Thymus (tissue), 11 donors: ENCODE results near the gene RINT1. TPM values are rescaled to one million over a fixed set of nuclear protein-coding genes. Genes with fewer than 3 reads are reported as not detected.
"Not testable (repeated sequence)": the region's sequence is repeated elsewhere in the genome, so short reads cannot be mapped to it uniquely, and the experiment has no call there.

Experiments used
- DNase-seq, 9 donors: peaks; one replicate each; pipeline ENCODE4 v3.0.0-alpha.2; 2013; ENCODE audit warnings: low spot score in 9 of 9, low read depth in 6 of 9, missing footprints in 1 of 9
- H3K27ac ChIP-seq, 2 donors: one replicate each; pipeline ENCODE4 v1.5.1; 2013; ENCODE audit warnings: control low read depth in 1 of 2, low read depth in 1 of 2, low read length in 1 of 2, mild to moderate bottlenecking in 1 of 2, moderate library complexity in 1 of 2
- H3K27me3 ChIP-seq, 2 donors: one replicate each; pipeline ENCODE4 v1.5.1; 2013; ENCODE audit warnings: low read length in 1 of 2; ENCODE audit not compliant: control insufficient read depth in 2 of 2, insufficient read depth in 1 of 2
- H3K36me3 ChIP-seq, 2 donors: one replicate each; pipeline ENCODE4 v1.5.1; 2013; ENCODE audit warnings: low read length in 1 of 2, mild to moderate bottlenecking in 1 of 2, moderate library complexity in 1 of 2; ENCODE audit not compliant: control insufficient read depth in 2 of 2, insufficient read depth in 2 of 2
- H3K4me1 ChIP-seq, 2 donors: one replicate each; pipeline ENCODE4 v1.5.1; 2013; ENCODE audit warnings: low read length in 2 of 2; ENCODE audit not compliant: control insufficient read depth in 2 of 2, insufficient read depth in 2 of 2
- H3K4me3 ChIP-seq, 2 donors: one replicate each; pipeline ENCODE4 v1.5.1; 2013; ENCODE audit warnings: low read length in 2 of 2, control low read depth in 1 of 2, mild to moderate bottlenecking in 1 of 2
- H3K9me3 ChIP-seq, 2 donors: one replicate each; pipeline ENCODE4 v1.5.1; 2013; ENCODE audit warnings: low read length in 1 of 2, mild to moderate bottlenecking in 1 of 2; ENCODE audit not compliant: control insufficient read depth in 2 of 2, insufficient read depth in 1 of 2
- WGBS: extraction: QIAGEN DNeasy Blood & Tissue Kit; methylation state at CpG from one replicate; pipeline ENCODE4 v1.1.7; 2013; 5-methylcytosine and 5-hydroxymethylcytosine counted together
- polyA plus RNA-seq: library from polyadenylated mRNA; stranded (reverse); fragments of 200-250 nt; gene quantifications from one replicate; pipeline ENCODE4 v1.2.3, GENCODE V29; 2013
- total RNA-seq: library from RNA; stranded (reverse); fragments of 120-200 nt; gene quantifications from one replicate; pipeline ENCODE4 v1.2.4, GENCODE V29; 2013
- donor health status: healthy.

Gene RINT1
- total and polyA plus RNA-seq, 2 donors: 12.2 to 42.3 TPM

GRCh38 chr7:105502173-105502572 lies 29.8 kb upstream of the RINT1 start:
- Histone ChIP-seq H3K4me3 (no peak overlapping the region), H3K4me1 (no peaks in the 10 kb centered on the region), H3K36me3 (peaks cover 4 to 12% of the 10 kb centered on the region in 2 donors), H3K9me3 (no peaks in the 10 kb centered on the region), H3K27ac (no peak overlapping the region), H3K27me3 (no peaks in the 10 kb centered on the region)
- WGBS: 98% methylated on average over 9 of the region's 9 CpGs
- no peak for DNase-seq

GRCh38 chr7:105512415-105512814 lies 19.6 kb upstream of the RINT1 start:
- WGBS: 93% methylated on average over 4 of the region's 4 CpGs
- Histone ChIP-seq H3K27me3 (no peaks in the 10 kb centered on the region), H3K4me1 (peaks cover 3 to 5% of the 10 kb centered on the region in 2 donors), H3K36me3 (no peaks in the 10 kb centered on the region), H3K27ac (no peak overlapping the region), H3K4me3 (no peak overlapping the region), H3K9me3 (no peaks in the 10 kb centered on the region)
- DNase-seq: no peak

GRCh38 chr7:105512926-105513526 lies 19.0 kb upstream of the RINT1 start:
- Histone ChIP-seq H3K27ac (no peak overlapping the region), H3K27me3 (no peaks in the 10 kb centered on the region), H3K36me3 (no peaks in the 10 kb centered on the region), H3K4me3 (no peak overlapping the region), H3K9me3 (no peaks in the 10 kb centered on the region), H3K4me1 (peaks cover 3 to 5% of the 10 kb centered on the region in 2 donors)
- WGBS: 98% methylated on average over 4 of the region's 4 CpGs
- no peak for DNase-seq

GRCh38 chr7:105515610-105516009 lies 16.4 kb upstream of the RINT1 start:
- DNase-seq, H3K4me3 ChIP-seq, H3K27me3 ChIP-seq, H3K36me3 ChIP-seq, H3K4me1 ChIP-seq, H3K9me3 ChIP-seq, H3K27ac ChIP-seq: not testable (repeated sequence)
- 99% methylated on average over 7 of the region's 7 CpGs for WGBS

GRCh38 chr7:105519353-105519752 lies 12.6 kb upstream of the RINT1 start:
- H3K36me3 ChIP-seq: no peaks in the 10 kb centered on the region
- H3K27ac ChIP-seq: no peak overlapping the region
- DNase-seq: no peak
- WGBS: 97% methylated on average over 6 of the region's 6 CpGs
- peaks cover 0 to 5% of the 10 kb centered on the region in 2 donors for H3K27me3 ChIP-seq
- peaks cover 4 to 7% of the 10 kb centered on the region in 2 donors for H3K4me1 ChIP-seq
- no peak overlapping the region for H3K4me3 ChIP-seq
- no peaks in the 10 kb centered on the region for H3K9me3 ChIP-seq

- H3K27me3 ChIP-seq, H3K9me3 ChIP-seq, H3K4me1 ChIP-seq, H3K4me3 ChIP-seq, DNase-seq, H3K27ac ChIP-seq, H3K36me3 ChIP-seq: not testable (repeated sequence)
- 98% methylated on average over 7 of the region's 7 CpGs for WGBS
Measured at GRCh38 chr7:105520620-105521019, 11.4 kb upstream of the RINT1 start.

- no peaks in the 10 kb centered on the region for H3K9me3 ChIP-seq
- peak in 3 of 9 donors; percentile 18 to 52 (median 32) for DNase-seq
- peak overlapping the region in 1 of 2 donors; percentile 51 for H3K27ac ChIP-seq
- peaks cover 0 to 5% of the 10 kb centered on the region in 2 donors for H3K27me3 ChIP-seq
- H3K36me3 ChIP-seq: no peaks in the 10 kb centered on the region
- 19% methylated on average over 25 of the region's 25 CpGs for WGBS
- peak overlapping the region; percentile 44 to 59 for H3K4me3 ChIP-seq
- peaks cover 4 to 7% of the 10 kb centered on the region in 2 donors for H3K4me1 ChIP-seq
Measured at GRCh38 chr7:105521027-105521716, 10.8 kb upstream of the RINT1 start.

GRCh38 chr7:105521717-105522463 lies 10.1 kb upstream of the RINT1 start, which contains the start of gene PUS7:
Gene PUS7 (minus strand): TSS chr7:105522271. CDS start chr7:105508512, 13,759 bp downstream.
- no peaks in the 10 kb centered on the region for H3K9me3 ChIP-seq
- WGBS: under 1% methylated on average over 96 of the region's 96 CpGs
- peak in 7 of 9 donors; percentile 69 to 88 (median 76) for DNase-seq
- peaks cover 0 to 5% of the 10 kb centered on the region in 2 donors for H3K27me3 ChIP-seq
- H3K4me1 ChIP-seq: peaks cover 4 to 7% of the 10 kb centered on the region in 2 donors
- H3K36me3 ChIP-seq: no peaks in the 10 kb centered on the region
- H3K27ac ChIP-seq: peak within 1 kb of the TSS; percentile 58 to 84
- peak within 1 kb of the TSS; percentile 44 to 59 for H3K4me3 ChIP-seq

GRCh38 chr7:105524423-105524822 lies 7.6 kb upstream of the RINT1 start:
- not testable (repeated sequence) for H3K36me3 ChIP-seq, H3K27ac ChIP-seq, H3K27me3 ChIP-seq, H3K9me3 ChIP-seq, H3K4me3 ChIP-seq, DNase-seq, H3K4me1 ChIP-seq
- WGBS: 98% methylated on average over 11 of the region's 11 CpGs
